H9 (cell line): ENCODE data around the gene MTRF1. TPM values are rescaled to one million over a fixed set of nuclear protein-coding genes. Genes with fewer than 3 reads are reported as not detected.

ENCODE experiments used
- DNase-seq: peaks from one replicate; pipeline ENCODE4 v3.0.0-alpha.2; 2017
- H2AFZ ChIP-seq: one replicate; pipeline ENCODE4 v1.6.1; 2013; ENCODE audit warnings: mild to moderate bottlenecking, low read length, control low read depth, moderate library complexity
- H2AK5ac ChIP-seq: 2 replicates; pipeline ENCODE4 v1.6.1; 2013; ENCODE audit warnings: low read length, control low read depth, mixed read lengths; ENCODE audit not compliant: insufficient read length
- H2BK120ac ChIP-seq: one replicate; pipeline ENCODE4 v1.6.1; 2013; ENCODE audit warnings: low read depth, mild to moderate bottlenecking, low read length, control low read depth, inconsistent platforms; ENCODE audit not compliant: poor library complexity, severe bottlenecking
- H2BK12ac ChIP-seq: 2 replicates; pipeline ENCODE4 v1.6.1; 2013; ENCODE audit warnings: low read length, control low read depth, mixed read lengths, low read depth; ENCODE audit not compliant: insufficient read length
- H2BK15ac ChIP-seq: 2 replicates; pipeline ENCODE4 v1.6.1; 2013; ENCODE audit warnings: low read depth, low read length, control low read depth
- H2BK20ac ChIP-seq: one replicate; pipeline ENCODE4 v1.6.1; 2013; ENCODE audit warnings: low read depth, mild to moderate bottlenecking, low read length, control low read depth, inconsistent platforms; ENCODE audit not compliant: poor library complexity, severe bottlenecking
- H2BK5ac ChIP-seq: 2 replicates; pipeline ENCODE4 v1.6.1; 2013; ENCODE audit warnings: low read length, control low read depth, mixed read lengths; ENCODE audit not compliant: insufficient read length
- H3K14ac ChIP-seq: 2 replicates; pipeline ENCODE4 v1.6.1; 2013; ENCODE audit warnings: low read length, control low read depth; ENCODE audit not compliant: insufficient read depth
- H3K18ac ChIP-seq: 2 replicates; pipeline ENCODE4 v1.6.1; 2013; ENCODE audit warnings: low read depth, mild to moderate bottlenecking, mixed read lengths, low read length, control low read depth; ENCODE audit not compliant: insufficient read length
- H3K23ac ChIP-seq: 2 replicates; pipeline ENCODE4 v1.6.1; 2013; ENCODE audit warnings: low read length, control low read depth, mixed read lengths, low read depth; ENCODE audit not compliant: insufficient read length
- H3K23me2 ChIP-seq: 2 replicates; pipeline ENCODE4 v1.6.1; 2013; ENCODE audit warnings: low read depth, mild to moderate bottlenecking, mixed read lengths, low read length, control low read depth; ENCODE audit not compliant: insufficient read length, poor library complexity, severe bottlenecking
- H3K27ac ChIP-seq: 2 replicates; pipeline ENCODE4 v1.5.1; 2013; ENCODE audit warnings: low read length, control low read depth, mixed read lengths, low read depth; ENCODE audit not compliant: insufficient read length
- H3K27me3 ChIP-seq: 2 replicates; pipeline ENCODE4 v1.6.1; 2013; ENCODE audit warnings: low read length, control low read depth, inconsistent platforms; ENCODE audit not compliant: insufficient read depth
- H3K4ac ChIP-seq: 2 replicates; pipeline ENCODE4 v1.6.1; 2013; ENCODE audit warnings: low read depth, mild to moderate bottlenecking, control low read depth, inconsistent platforms, low read length, moderate library complexity
- H3K4me1 ChIP-seq: 2 replicates; pipeline ENCODE4 v1.6.1; 2013; ENCODE audit warnings: low read length, control low read depth, inconsistent platforms; ENCODE audit not compliant: insufficient read depth
- H3K4me2 ChIP-seq: 2 replicates; pipeline ENCODE4 v1.6.1; 2013; ENCODE audit warnings: low read length, control low read depth, mixed read lengths; ENCODE audit not compliant: insufficient read length, insufficient read depth
- H3K56ac ChIP-seq: 2 replicates; pipeline ENCODE4 v1.6.1; 2013; ENCODE audit warnings: low read depth, mild to moderate bottlenecking, mixed read lengths, low read length, control low read depth; ENCODE audit not compliant: insufficient read length
- H3K79me1 ChIP-seq: 2 replicates; pipeline ENCODE4 v1.6.1; 2013; ENCODE audit warnings: low read depth, mild to moderate bottlenecking, moderate library complexity, low read length, control low read depth, inconsistent platforms; ENCODE audit not compliant: insufficient read depth, poor library complexity, severe bottlenecking
- H3K79me2 ChIP-seq: 2 replicates; pipeline ENCODE4 v1.6.1; 2013; ENCODE audit warnings: low read length, control low read depth, inconsistent platforms; ENCODE audit not compliant: insufficient read depth
- H3K9ac ChIP-seq: 2 replicates; pipeline ENCODE4 v1.6.1; 2013; ENCODE audit warnings: low read length, control low read depth, mixed read lengths; ENCODE audit not compliant: insufficient read length; ENCODE audit errors: extremely low read depth
- H3K9me3 ChIP-seq: one replicate; pipeline ENCODE4 v1.6.1; 2013; ENCODE audit warnings: low read depth, low read length, inconsistent platforms; ENCODE audit not compliant: control insufficient read depth
- H3T11ph ChIP-seq: one replicate; pipeline ENCODE4 v1.6.1; 2013; ENCODE audit warnings: mild to moderate bottlenecking, low read length, control low read depth, inconsistent platforms
- H4K20me1 ChIP-seq: one replicate; pipeline ENCODE4 v1.6.1; 2013; ENCODE audit not compliant: control insufficient read depth, insufficient read length, insufficient read depth
- H4K5ac ChIP-seq: 2 replicates; pipeline ENCODE4 v1.6.1; 2013; ENCODE audit warnings: low read depth, mild to moderate bottlenecking, mixed read lengths, low read length, control low read depth; ENCODE audit not compliant: insufficient read length
- H4K8ac ChIP-seq: replicated peaks from 2 replicates; pipeline ENCODE4 v1.6.1; 2013; ENCODE audit warnings: low read length, control low read depth, mixed read lengths, low read depth; ENCODE audit not compliant: insufficient read length
- H4K91ac ChIP-seq: 2 replicates; pipeline ENCODE4 v1.6.1; 2013; ENCODE audit warnings: low read depth, mild to moderate bottlenecking, moderate library complexity, mixed read lengths, low read length, control low read depth; ENCODE audit not compliant: insufficient read length
- H3K27ac Mint-ChIP-seq, 3 experiments: 2 replicates in 2 of 3; 3 replicates in 1 of 3; pipeline ENCODE4 v1.8.0; 2020 to 2021; ENCODE audit warnings: mixed read lengths in 3 of 3, mild to moderate bottlenecking in 1 of 3, moderate library complexity in 1 of 3
- H3K27me3 Mint-ChIP-seq: 2 replicates; pipeline ENCODE4 v1.8.0; 2021; ENCODE audit warnings: low read depth, mild to moderate bottlenecking, moderate library complexity, mixed read lengths
- H3K36me3 Mint-ChIP-seq, 3 experiments: 2 replicates in 2 of 3; 3 replicates in 1 of 3; pipeline ENCODE4 v1.8.0; 2020 to 2021; ENCODE audit warnings: low read depth in 3 of 3, mixed read lengths in 3 of 3; ENCODE audit not compliant: insufficient read depth in 1 of 3
- H3K4me1 Mint-ChIP-seq, 2 experiments: 2 replicates each; pipeline ENCODE4 v1.8.0; 2020; ENCODE audit warnings: mixed read lengths in 2 of 2
- H3K4me3 Mint-ChIP-seq, 2 experiments: 2 replicates in 1 of 2; 3 replicates in 1 of 2; pipeline ENCODE4 v1.8.0; 2020 to 2021; ENCODE audit warnings: mild to moderate bottlenecking in 2 of 2, mixed read lengths in 2 of 2, moderate library complexity in 1 of 2
- H3K9me3 Mint-ChIP-seq, 2 experiments: 2 replicates in 1 of 2; 3 replicates in 1 of 2; pipeline ENCODE4 v1.8.0; 2020; ENCODE audit warnings: mild to moderate bottlenecking in 2 of 2, mixed read lengths in 2 of 2, moderate library complexity in 1 of 2
- CTCF ChIP-seq: fragments of 200-600 bp; sonication (generic); conservative IDR thresholded peaks from 3 replicates; pipeline ENCODE4 v1.8.0; 2021; ENCODE audit warnings: antibody characterized with exemption, mild to moderate bottlenecking
- total RNA-seq: library from RNA; stranded (reverse); gene quantifications from 2 replicates; pipeline ENCODE4 v1.2.1, GENCODE V29; 2021

MTRF1 gene
- total RNA-seq, 1 experiment from 2014 or later = 16.2 TPM

GRCh38 chr13:41229356-41229755, 34.0 kb downstream of the MTRF1 start:
- Histone ChIP-seq H4K20me1 (no peaks in the 10 kb centered on the region), H3K14ac (no peak overlapping the region), H4K5ac (no peak overlapping the region), H2BK12ac (no peak overlapping the region), H3T11ph (no peak overlapping the region), H3K79me2 (no peaks in the 10 kb centered on the region), H3K18ac (no peak overlapping the region), H3K23me2 (no peaks in the 10 kb centered on the region), H4K91ac (no peak overlapping the region), H2AK5ac (no peak overlapping the region), H3K4ac (no peak overlapping the region), H2BK5ac (no peak overlapping the region), H3K23ac (no peak overlapping the region), H2BK120ac (no peak overlapping the region), H4K8ac (no peak overlapping the region), H3K27ac (no peak overlapping the region), H2BK20ac (no peak overlapping the region), H3K9me3 (no peaks in the 10 kb centered on the region), H3K9ac (no peak overlapping the region), H3K56ac (no peak overlapping the region), H3K4me1 (no peaks in the 10 kb centered on the region), H2BK15ac (no peak overlapping the region), H3K4me2 (no peak overlapping the region), H2AFZ (no peak overlapping the region), H3K79me1 (no peaks in the 10 kb centered on the region), H3K27me3 (no peaks in the 10 kb centered on the region)
- Mint-ChIP-seq H3K9me3 (no peaks in the 10 kb centered on the region), H3K4me1 (no peaks in the 10 kb centered on the region), H3K27me3 (no peaks in the 10 kb centered on the region), H3K4me3 (no peak overlapping the region), H3K36me3 (peaks cover 0 to 10% (median 0%) of the 10 kb centered on the region in 3 experiments; a peak in 2 of 7 replicates), H3K27ac (no peak overlapping the region)
- DNase-seq = no peak
- TF ChIP-seq CTCF = no peak
